Esophagus muscularis mucosa (tissue), 4 donors: ENCODE measurements around the gene TTC9. TPM values are rescaled to one million over a fixed set of nuclear protein-coding genes. Genes with fewer than 3 reads are reported as not detected.

Source experiments
- DNase-seq: peaks from one replicate; pipeline ENCODE4 v3.0.0-alpha.2; 2017; ENCODE audit errors: extremely low spot score
- H3K27ac ChIP-seq, 4 donors: fragments of 200-600 bp; sonication (generic); replicated peaks in 1 of 4; 1 replicate in 3 of 4; 2 replicates in 1 of 4; pipeline ENCODE4 v1.5.1; 2016 to 2019; ENCODE audit warnings: mild to moderate bottlenecking in 1 of 4
- H3K27me3 ChIP-seq, 4 donors: fragments of 200-600 bp; sonication (generic); one replicate each; pipeline versions ENCODE4 v1.5.1 to v1.6.0; 2016 to 2019
- H3K36me3 ChIP-seq, 4 donors: fragments of 200-600 bp; sonication (generic); one replicate each; pipeline ENCODE4 v1.5.1; 2016 to 2019
- H3K4me1 ChIP-seq, 4 donors: fragments of 200-600 bp; sonication (generic); one replicate each; pipeline ENCODE4 v1.5.1; 2016 to 2019
- H3K4me3 ChIP-seq, 4 donors: fragments of 200-600 bp; sonication (generic); 1 replicate in 2 of 4; 2 replicates in 2 of 4; pipeline ENCODE4 v1.5.1; 2016 to 2019; ENCODE audit warnings: mild to moderate bottlenecking in 4 of 4, moderate library complexity in 1 of 4
- H3K9me3 ChIP-seq, 4 donors: fragments of 200-600 bp; sonication (generic); 1 replicate in 3 of 4; 2 replicates in 1 of 4; pipeline ENCODE4 v1.5.1; 2016 to 2019
- EP300 ChIP-seq: sonication (generic); formaldehyde crosslinking; IDR thresholded peaks from one replicate; pipeline ENCODE4 v1.6.1; 2017; ENCODE audit warnings: antibody characterized with exemption
- POLR2A ChIP-seq: fragments of 450-650 bp; IDR thresholded peaks from one replicate; pipeline ENCODE4 v1.6.1; 2017; ENCODE audit warnings: antibody characterized with exemption, moderate library complexity, mild to moderate bottlenecking, low read depth
- POLR2AphosphoS5 ChIP-seq, 2 donors: sonication (generic); formaldehyde crosslinking; IDR thresholded peaks; one replicate each; pipeline ENCODE4 v1.6.1; 2017; ENCODE audit warnings: antibody characterized with exemption in 2 of 2
- WGBS: methylation state at CpG from one replicate; pipeline ENCODE4 v1.1.5; 2018; 5-methylcytosine and 5-hydroxymethylcytosine counted together
- intact Hi-C: fragments of 100-400 bp; cut with DNase I; formaldehyde crosslinking; loops from one replicate; pipeline ENCODE4 v1.15.1; 2023
- total RNA-seq, 4 donors: library from RNA; depleted of rRNA; stranded (reverse); fragments of >200 nt; gene quantifications; one replicate each; pipeline versions ENCODE4 v1.1.0 to v1.2.1, GENCODE V29; 2016
- TF ChIP-seq, protein P1 (sequence below), 3 experiments: fragments of 200-600 bp in 2 of 3; fragments of 450-650 bp in 1 of 3; sonication (generic) in 2 of 3; IDR thresholded peaks; one replicate each; pipeline ENCODE4 v1.5.1; 2017 to 2019; ENCODE audit warnings: antibody characterized with exemption in 3 of 3, mild to moderate bottlenecking in 2 of 3, moderate library complexity in 1 of 3

TTC9 gene
- total RNA-seq, 4 donors from 2014 or later: 0.99 to 3.4 (median 1.9) TPM

DNA sequence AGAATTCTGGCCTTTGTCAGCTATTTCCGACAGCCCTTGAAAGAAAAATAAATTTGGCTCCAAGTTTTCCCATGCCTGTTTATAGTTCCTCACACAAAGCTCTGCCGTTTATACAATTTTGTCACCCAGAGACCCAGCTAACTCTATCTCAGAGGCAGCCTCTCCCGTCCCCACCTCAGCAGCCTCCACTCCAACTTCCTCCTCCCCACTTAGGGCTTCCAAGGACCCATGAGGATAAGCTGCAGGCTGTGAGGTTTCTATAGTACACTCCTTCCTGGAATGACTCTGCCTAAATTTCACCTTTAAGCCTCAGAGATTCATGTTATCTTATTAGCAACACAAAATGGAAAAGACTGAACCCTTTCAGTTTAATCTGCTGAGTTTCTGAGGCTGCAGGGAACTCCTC, 71.8 kb downstream of the TTC9 start:
- H3K9me3 ChIP-seq: no peaks in the 10 kb centered on the region
- no peak overlapping the region for H3K4me3 ChIP-seq
- intact Hi-C loops: loop anchor here (10.0 kb wide), 2 partner anchors 89 to 899 kb away; no protein-coding TSS in a partner anchor
- peaks cover 0 to 13% (median 0%) of the 10 kb centered on the region in 4 donors for H3K27me3 ChIP-seq
- no peak overlapping the region for H3K27ac ChIP-seq
- 23% methylated on average over 3 of the region's 3 CpGs for WGBS
- no peak for DNase-seq
- peaks cover 2 to 12% (median 9%) of the 10 kb centered on the region in 4 donors for H3K4me1 ChIP-seq
- TF ChIP-seq EP300 (no peak), POLR2AphosphoS5 (IDR thresholded peaks at IDR 0.05) (no peak), POLR2A (no peak)
- TF ChIP-seq, protein P1, sequence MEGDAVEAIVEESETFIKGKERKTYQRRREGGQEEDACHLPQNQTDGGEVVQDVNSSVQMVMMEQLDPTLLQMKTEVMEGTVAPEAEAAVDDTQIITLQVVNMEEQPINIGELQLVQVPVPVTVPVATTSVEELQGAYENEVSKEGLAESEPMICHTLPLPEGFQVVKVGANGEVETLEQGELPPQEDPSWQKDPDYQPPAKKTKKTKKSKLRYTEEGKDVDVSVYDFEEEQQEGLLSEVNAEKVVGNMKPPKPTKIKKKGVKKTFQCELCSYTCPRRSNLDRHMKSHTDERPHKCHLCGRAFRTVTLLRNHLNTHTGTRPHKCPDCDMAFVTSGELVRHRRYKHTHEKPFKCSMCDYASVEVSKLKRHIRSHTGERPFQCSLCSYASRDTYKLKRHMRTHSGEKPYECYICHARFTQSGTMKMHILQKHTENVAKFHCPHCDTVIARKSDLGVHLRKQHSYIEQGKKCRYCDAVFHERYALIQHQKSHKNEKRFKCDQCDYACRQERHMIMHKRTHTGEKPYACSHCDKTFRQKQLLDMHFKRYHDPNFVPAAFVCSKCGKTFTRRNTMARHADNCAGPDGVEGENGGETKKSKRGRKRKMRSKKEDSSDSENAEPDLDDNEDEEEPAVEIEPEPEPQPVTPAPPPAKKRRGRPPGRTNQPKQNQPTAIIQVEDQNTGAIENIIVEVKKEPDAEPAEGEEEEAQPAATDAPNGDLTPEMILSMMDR (IDR thresholded peaks at IDR 0.05): no peak
- no peaks in the 10 kb centered on the region for H3K36me3 ChIP-seq

DNA sequence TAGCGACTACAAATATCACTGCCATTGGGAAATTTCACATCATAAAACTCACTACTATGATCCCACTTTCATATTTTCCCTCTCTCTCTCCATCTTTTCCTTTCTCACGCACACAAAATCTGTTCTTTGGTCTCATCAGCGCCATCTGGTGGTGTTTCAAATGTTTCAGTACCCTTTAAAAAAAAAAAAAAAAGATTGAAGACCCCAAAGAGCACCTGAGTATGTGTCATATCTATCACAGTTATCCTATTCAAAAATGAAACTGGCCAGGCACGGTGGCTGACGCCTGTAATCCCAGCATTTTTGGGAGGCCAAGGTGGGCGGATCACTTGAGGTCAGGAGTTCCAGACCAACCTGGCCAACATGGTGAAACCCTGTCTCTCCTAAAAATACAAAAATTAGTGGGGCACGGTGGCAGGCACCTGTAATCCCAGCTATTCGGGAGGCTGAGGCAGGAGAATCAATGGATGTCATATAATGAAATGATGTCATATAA, 72.4 kb downstream of the TTC9 start:
- WGBS: 17% methylated on average over 8 of the region's 8 CpGs
- Histone ChIP-seq H3K9me3 (no peaks in the 10 kb centered on the region), H3K4me3 (no peak overlapping the region), H3K36me3 (no peaks in the 10 kb centered on the region), H3K27me3 (peaks cover 0 to 19% (median 0%) of the 10 kb centered on the region in 4 donors), H3K27ac (no peak overlapping the region), H3K4me1 (peaks cover 2 to 12% (median 9%) of the 10 kb centered on the region in 4 donors)
- DNase-seq: no peak
- intact Hi-C loops: loop anchor here (10.0 kb wide), 2 partner anchors 89 to 899 kb away; no protein-coding TSS in a partner anchor
- TF ChIP-seq, protein P1 (IDR thresholded peaks at IDR 0.05): peak; percentile 49 to 68 (median 58)
- no peak for TF ChIP-seq POLR2A
- no peak for TF ChIP-seq POLR2AphosphoS5 (IDR thresholded peaks at IDR 0.05)

DNA sequence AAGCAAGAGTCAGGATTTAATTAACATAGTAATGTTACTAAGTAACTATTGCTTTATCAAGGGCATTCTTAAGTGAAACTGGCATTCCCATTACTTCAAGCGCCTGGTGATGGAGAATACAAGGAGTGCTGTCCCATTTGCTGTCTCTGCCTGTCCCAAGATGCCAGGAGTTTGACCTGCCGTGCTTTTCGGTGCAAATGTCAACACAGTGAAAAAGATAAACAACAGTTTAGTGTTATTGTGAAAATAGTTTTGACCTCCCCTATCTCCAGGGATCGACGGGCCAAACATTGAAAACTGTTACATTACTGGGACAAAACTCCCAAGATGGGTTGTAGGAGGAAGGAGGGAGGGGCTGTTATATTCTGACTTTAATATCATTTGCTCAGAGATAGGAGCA, 74.8 kb downstream of the TTC9 start:
- DNase-seq: no peak
- Histone ChIP-seq H3K4me3 (no peak overlapping the region), H3K36me3 (no peaks in the 10 kb centered on the region), H3K4me1 (peaks cover 2 to 12% (median 9%) of the 10 kb centered on the region in 4 donors), H3K27ac (no peak overlapping the region), H3K27me3 (peaks cover 0 to 12% (median 0%) of the 10 kb centered on the region in 4 donors), H3K9me3 (no peaks in the 10 kb centered on the region)
- 41% methylated on average over 5 of the region's 5 CpGs for WGBS
- intact Hi-C loops: loop anchor here (5.0 to 10.0 kb wide), 3 partner anchors 92 to 902 kb away; no protein-coding TSS in a partner anchor
- TF ChIP-seq, protein P1 (IDR thresholded peaks at IDR 0.05): no peak
- TF ChIP-seq POLR2AphosphoS5 (IDR thresholded peaks at IDR 0.05) (no peak), EP300 (no peak), POLR2A (no peak)

DNA sequence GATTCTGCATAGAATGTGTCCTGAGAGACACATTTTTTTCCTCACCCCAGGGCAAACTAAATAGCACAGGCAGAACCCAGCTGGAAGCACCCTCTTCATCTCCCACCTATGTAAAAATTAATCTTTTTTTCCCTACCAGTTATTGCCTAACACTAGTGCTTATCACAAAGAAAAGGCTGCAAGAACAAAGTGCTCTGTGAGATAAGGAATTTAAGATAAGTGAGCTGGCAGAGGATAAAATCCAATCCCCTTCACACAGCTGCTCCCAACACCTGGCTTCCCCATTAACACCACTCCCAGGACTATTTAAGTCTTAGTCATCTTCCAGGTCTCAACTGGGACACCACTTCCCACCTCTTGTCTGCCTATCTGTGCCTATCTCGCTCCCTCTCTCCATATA, 75.2 kb downstream of the TTC9 start:
- Histone ChIP-seq H3K36me3 (no peaks in the 10 kb centered on the region), H3K4me3 (no peak overlapping the region), H3K27me3 (peaks cover 0 to 12% (median 0%) of the 10 kb centered on the region in 4 donors), H3K4me1 (peaks cover 2 to 12% (median 9%) of the 10 kb centered on the region in 4 donors), H3K9me3 (no peaks in the 10 kb centered on the region), H3K27ac (no peak overlapping the region)
- intact Hi-C loops: loop anchor here (5.0 to 10.0 kb wide), 3 partner anchors 92 to 902 kb away; no protein-coding TSS in a partner anchor
- TF ChIP-seq EP300 (no peak), POLR2AphosphoS5 (IDR thresholded peaks at IDR 0.05) (no peak), POLR2A (no peak)
- TF ChIP-seq, protein P1 (IDR thresholded peaks at IDR 0.05): no peak
- 75% methylated on average over 1 of the region's 1 CpG for WGBS
- DNase-seq: no peak
